ENCODE results near the gene ZNF408.
"Not testable (repeated sequence)": the region's sequence is repeated elsewhere in the genome, so short reads cannot be mapped to it uniquely, and the experiment has no call there.

Gene ZNF408

DNA sequence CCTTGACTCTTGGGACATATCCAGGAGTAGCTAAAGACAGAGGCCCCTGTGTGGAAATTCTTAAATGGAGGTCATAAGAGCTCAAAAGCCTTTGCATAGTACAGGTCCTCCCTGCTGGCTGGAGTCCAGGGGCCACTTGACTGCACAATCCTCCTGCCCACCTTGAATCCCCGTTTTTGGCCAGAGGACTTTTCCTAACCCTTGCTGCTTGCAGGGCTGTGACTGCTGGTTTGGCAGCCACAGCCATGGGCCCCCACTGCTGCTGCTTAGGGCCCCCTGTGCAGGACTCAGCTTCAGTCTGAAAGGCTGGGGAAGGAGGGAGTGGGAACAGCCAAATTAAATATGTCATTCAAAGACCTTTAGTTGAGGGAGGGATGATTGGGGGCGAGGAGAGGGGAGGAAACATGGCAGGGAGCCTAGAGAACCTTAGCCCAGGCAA, 33.8 kb upstream of the ZNF408 start:
- Histone ChIP-seq H3K9me3 (ENCODE audit: control insufficient read depth, insufficient read depth, low read length) (no peaks in the 10 kb centered on the region), H3K36me3 (ENCODE audit: control insufficient read depth, insufficient read depth, low read length) (peaks cover 90% of the 10 kb centered on the region), H3K9ac (ENCODE audit: low read depth, low read length) (no peak overlapping the region), H3K4me3 (ENCODE audit: low read depth, low read length) (no peak overlapping the region), H3K4me1 (ENCODE audit: control insufficient read depth, insufficient read depth, low read length) (no peaks in the 10 kb centered on the region), H3K27me3 (ENCODE audit: control insufficient read depth, insufficient read depth, low read length) (no peaks in the 10 kb centered on the region), H3K27ac (ENCODE audit: low read depth, low read length) (no peak overlapping the region)

DNA sequence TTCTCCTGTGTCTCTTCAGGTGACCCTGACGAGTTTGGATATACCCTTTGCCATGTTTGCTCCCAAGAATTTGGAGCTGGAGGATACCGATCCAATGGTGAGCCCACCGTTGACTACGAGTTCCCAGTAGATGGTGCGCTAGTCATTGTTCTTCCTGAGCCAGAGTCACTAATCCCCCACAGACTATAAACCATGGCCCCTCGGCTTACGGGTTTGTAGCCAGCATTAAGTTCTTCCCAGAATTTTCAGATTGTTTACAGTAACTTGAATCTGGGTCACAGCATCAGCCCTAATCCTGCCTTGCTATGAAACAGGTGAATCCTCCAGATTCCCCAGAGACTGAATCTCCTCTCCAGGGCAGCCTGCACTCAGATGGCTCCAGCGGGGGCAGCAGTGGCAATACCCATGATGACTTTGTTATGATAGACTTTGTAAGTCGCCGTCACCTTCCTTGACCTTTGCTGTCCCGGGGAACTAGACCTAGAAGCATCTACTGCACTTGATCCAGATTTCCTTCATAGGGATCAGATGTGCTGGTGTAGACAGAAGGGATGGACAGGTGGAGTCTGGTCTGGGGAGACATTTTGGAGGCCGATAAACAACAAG, 32.2 kb upstream of the ZNF408 start:
- Histone ChIP-seq H3K27me3 (ENCODE audit: control insufficient read depth, insufficient read depth, low read length) (no peaks in the 10 kb centered on the region), H3K36me3 (ENCODE audit: control insufficient read depth, insufficient read depth, low read length) (peaks cover 93% of the 10 kb centered on the region), H3K27ac (ENCODE audit: low read depth, low read length) (no peak overlapping the region), H3K9me3 (ENCODE audit: control insufficient read depth, insufficient read depth, low read length) (no peaks in the 10 kb centered on the region), H3K4me3 (ENCODE audit: low read depth, low read length) (no peak overlapping the region), H3K4me1 (ENCODE audit: control insufficient read depth, insufficient read depth, low read length) (no peaks in the 10 kb centered on the region), H3K9ac (ENCODE audit: low read depth, low read length) (no peak overlapping the region)

DNA sequence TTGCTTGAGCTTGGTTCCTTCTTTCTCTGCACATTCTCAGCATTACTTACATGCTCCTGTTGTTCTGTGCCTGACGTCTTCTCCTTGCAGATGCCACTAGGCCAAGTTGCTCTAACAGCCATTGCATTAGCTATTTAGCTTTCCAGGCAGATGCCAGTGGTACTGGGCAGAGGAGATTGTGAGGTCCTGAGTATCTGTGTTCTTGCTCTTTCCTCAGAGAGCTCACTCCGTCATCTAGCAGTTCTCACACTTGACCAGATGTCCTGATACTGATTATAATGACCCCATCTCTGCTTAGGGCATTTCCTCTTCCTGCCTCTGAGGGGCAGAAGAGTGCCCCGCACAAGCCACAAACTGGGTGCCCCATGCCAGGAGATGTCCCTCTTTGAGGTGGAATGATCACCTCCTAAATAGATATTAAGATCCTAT, 31.1 kb upstream of the ZNF408 start:
- Histone ChIP-seq H3K36me3 (ENCODE audit: control insufficient read depth, insufficient read depth, low read length) (peaks cover 86% of the 10 kb centered on the region), H3K4me3 (ENCODE audit: low read depth, low read length) (no peak overlapping the region), H3K9ac (ENCODE audit: low read depth, low read length) (no peak overlapping the region), H3K27me3 (ENCODE audit: control insufficient read depth, insufficient read depth, low read length) (no peaks in the 10 kb centered on the region), H3K9me3 (ENCODE audit: control insufficient read depth, insufficient read depth, low read length) (no peaks in the 10 kb centered on the region), H3K27ac (ENCODE audit: low read depth, low read length) (no peak overlapping the region), H3K4me1 (ENCODE audit: control insufficient read depth, insufficient read depth, low read length) (peaks cover 11% of the 10 kb centered on the region)

DNA sequence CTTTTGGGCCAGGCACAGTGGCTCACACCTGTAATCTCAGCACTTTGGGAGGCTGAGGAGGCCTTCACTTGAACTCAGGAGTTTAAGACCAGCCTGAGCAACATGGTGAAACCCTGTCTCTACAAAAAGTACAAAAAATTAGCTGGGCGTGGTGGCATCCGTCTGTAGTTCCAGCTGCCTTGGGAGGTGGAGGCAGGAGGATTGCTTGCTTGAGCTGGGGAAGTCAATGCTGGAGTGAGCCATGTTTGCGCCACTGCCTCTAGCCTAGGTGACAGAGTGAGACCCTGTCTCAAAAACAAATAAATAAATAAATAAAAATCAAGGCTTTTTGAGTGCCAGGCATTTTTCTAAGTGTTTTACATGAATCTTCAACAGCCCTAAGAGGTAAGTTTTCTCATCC, 30.3 kb upstream of the ZNF408 start:
- H3K4me3 ChIP-seq (ENCODE audit: low read depth, low read length); H3K9ac ChIP-seq (ENCODE audit: low read depth, low read length); H3K27me3 ChIP-seq (ENCODE audit: control insufficient read depth, insufficient read depth, low read length); H3K9me3 ChIP-seq (ENCODE audit: control insufficient read depth, insufficient read depth, low read length); H3K27ac ChIP-seq (ENCODE audit: low read depth, low read length): not testable (repeated sequence)
- H3K36me3 ChIP-seq (ENCODE audit: control insufficient read depth, insufficient read depth, low read length): peaks cover 78% of the 10 kb centered on the region
- peaks cover 17% of the 10 kb centered on the region for H3K4me1 ChIP-seq (ENCODE audit: control insufficient read depth, insufficient read depth, low read length)

DNA sequence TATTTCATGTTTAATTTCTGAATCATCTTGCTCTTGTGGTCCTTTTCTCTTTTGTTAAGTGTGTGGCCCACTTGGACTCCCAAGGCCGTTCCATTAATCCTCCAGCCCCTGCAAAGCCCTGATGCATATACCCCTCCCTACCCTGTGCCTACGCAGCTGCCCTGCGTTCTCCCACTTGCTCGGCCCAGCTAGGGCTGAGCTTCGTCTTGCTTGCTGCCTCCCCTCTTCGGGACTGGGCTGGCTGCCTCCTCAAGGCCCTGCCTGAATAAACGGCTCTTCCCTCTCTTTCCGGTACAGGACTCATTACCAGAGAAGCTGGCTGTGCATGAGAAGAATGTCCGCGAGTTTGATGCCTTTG, 28.9 kb upstream of the ZNF408 start:
- Histone ChIP-seq H3K9me3 (ENCODE audit: control insufficient read depth, insufficient read depth, low read length) (no peaks in the 10 kb centered on the region), H3K27ac (ENCODE audit: low read depth, low read length) (no peak overlapping the region), H3K27me3 (ENCODE audit: control insufficient read depth, insufficient read depth, low read length) (no peaks in the 10 kb centered on the region), H3K4me1 (ENCODE audit: control insufficient read depth, insufficient read depth, low read length) (peaks cover 20% of the 10 kb centered on the region), H3K4me3 (ENCODE audit: low read depth, low read length) (no peak overlapping the region), H3K9ac (ENCODE audit: low read depth, low read length) (no peak overlapping the region), H3K36me3 (ENCODE audit: control insufficient read depth, insufficient read depth, low read length) (peaks cover 67% of the 10 kb centered on the region)

DNA sequence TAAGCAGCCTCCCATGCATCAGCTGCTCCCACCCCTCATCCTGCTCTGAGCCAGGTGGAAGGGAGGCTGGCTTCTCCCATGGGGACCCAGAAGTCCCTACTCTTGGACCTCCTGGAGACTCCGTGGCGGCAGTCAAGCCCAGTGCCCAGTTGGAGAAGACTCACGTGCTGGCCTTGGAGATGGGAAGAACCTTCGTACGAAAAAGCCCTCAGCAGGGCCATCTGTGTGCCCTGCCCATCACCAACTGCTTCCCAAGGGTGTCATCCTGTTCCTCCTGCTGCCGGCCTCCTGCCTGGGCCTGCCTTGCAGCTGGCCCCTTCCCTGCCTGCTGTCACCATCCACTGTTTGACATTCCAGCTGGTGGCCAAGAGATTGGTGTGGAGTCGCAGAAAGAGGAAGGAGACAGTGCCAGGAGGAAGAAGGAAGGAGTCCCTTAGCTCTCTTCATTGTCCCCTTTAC, 28.4 kb upstream of the ZNF408 start:
- H3K36me3 ChIP-seq (ENCODE audit: control insufficient read depth, insufficient read depth, low read length): peaks cover 62% of the 10 kb centered on the region
- H3K27me3 ChIP-seq (ENCODE audit: control insufficient read depth, insufficient read depth, low read length): no peaks in the 10 kb centered on the region
- no peak overlapping the region for H3K4me3 ChIP-seq (ENCODE audit: low read depth, low read length)
- H3K9me3 ChIP-seq (ENCODE audit: control insufficient read depth, insufficient read depth, low read length): no peaks in the 10 kb centered on the region
- H3K9ac ChIP-seq (ENCODE audit: low read depth, low read length): no peak overlapping the region
- no peak overlapping the region for H3K27ac ChIP-seq (ENCODE audit: low read depth, low read length)
- H3K4me1 ChIP-seq (ENCODE audit: control insufficient read depth, insufficient read depth, low read length): peaks cover 20% of the 10 kb centered on the region

DNA sequence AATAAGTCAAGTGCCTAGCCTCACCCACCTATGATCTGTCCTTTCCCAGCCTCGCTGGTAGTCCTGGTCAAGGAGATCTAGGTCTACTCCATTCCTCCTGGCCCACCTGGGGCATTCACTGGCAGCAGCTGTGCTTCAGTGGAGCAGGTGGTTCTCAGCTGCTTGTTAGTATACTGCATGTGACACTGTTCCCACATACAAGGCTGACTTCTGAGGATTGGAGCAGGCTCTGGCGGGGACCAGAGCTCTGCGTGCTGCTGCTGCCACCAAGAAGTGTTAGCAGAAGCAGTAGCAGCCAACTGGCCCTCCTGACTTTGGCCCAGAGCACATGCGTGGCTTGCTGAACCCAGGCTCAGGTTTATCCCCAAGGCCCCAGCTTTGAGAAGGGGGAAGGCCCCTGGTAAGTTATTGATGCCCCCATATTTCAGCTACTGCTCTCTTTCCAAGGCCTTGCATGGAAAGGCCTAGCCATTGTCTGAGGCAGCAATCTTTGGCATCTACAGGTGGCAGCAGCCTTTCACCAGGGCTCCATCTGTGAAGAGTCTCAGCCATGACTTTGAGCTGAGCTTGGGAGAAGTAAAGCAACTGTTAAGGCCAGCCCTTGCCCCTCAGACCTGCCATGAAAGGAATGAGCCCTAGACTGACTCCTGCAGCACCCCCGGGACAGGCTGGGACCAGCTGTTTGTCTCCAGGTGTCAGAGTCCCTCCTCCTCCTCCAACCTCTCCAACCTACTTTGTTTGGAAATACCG, 26.9 kb upstream of the ZNF408 start:
- no peak overlapping the region for H3K4me3 ChIP-seq (ENCODE audit: low read depth, low read length)
- peak overlapping the region; percentile 76 for H3K27ac ChIP-seq (ENCODE audit: low read depth, low read length)
- no peak overlapping the region for H3K9ac ChIP-seq (ENCODE audit: low read depth, low read length)
- peaks cover 57% of the 10 kb centered on the region for H3K36me3 ChIP-seq (ENCODE audit: control insufficient read depth, insufficient read depth, low read length)
- H3K27me3 ChIP-seq (ENCODE audit: control insufficient read depth, insufficient read depth, low read length): no peaks in the 10 kb centered on the region
- H3K4me1 ChIP-seq (ENCODE audit: control insufficient read depth, insufficient read depth, low read length): peaks cover 20% of the 10 kb centered on the region
- H3K9me3 ChIP-seq (ENCODE audit: control insufficient read depth, insufficient read depth, low read length): no peaks in the 10 kb centered on the region

DNA sequence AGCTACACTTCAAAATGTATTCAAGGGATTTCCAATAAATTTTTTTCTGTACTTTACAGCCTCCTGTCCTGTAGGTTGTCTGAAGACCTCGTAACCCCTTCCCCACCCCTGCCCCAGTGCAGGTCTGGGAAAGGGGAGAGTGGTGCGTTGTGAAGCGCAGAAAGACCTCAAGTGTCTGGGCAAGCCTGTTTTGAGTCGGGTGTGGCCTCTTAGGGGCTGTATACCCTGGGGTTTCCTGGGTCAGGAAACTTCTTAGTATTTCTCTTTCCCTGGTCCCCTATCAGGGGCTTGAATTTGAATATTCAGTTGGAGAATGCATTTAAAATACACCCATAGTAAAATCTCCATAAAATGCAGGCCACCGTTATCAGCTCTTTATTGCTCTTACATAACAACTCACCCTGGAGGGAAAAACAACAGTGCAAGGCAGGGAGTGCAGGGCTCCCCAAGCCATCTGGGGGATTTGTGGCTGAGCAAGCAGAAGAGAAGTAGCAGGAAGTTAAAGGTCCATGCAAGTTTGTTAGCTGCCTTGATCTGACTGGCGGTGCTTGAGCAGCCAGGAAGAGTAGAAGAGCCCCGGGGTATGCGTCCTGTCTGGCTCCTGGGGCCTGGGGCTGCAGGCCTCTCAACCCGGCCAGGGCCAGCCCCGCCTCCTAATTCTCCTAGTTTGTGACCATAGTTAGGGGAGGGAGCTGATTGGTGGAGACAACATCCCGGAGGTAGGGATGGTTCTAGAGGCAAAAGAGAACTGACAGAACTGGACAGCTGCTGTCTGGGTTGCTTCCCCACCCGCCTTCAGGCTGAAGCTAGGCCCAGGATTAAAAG, 26.2 kb upstream of the ZNF408 start:
- Histone ChIP-seq H3K4me3 (ENCODE audit: low read depth, low read length) (no peak overlapping the region), H3K9ac (ENCODE audit: low read depth, low read length) (peak overlapping the region; percentile 11; the same call in 1 of the 2 replicates)

DNA sequence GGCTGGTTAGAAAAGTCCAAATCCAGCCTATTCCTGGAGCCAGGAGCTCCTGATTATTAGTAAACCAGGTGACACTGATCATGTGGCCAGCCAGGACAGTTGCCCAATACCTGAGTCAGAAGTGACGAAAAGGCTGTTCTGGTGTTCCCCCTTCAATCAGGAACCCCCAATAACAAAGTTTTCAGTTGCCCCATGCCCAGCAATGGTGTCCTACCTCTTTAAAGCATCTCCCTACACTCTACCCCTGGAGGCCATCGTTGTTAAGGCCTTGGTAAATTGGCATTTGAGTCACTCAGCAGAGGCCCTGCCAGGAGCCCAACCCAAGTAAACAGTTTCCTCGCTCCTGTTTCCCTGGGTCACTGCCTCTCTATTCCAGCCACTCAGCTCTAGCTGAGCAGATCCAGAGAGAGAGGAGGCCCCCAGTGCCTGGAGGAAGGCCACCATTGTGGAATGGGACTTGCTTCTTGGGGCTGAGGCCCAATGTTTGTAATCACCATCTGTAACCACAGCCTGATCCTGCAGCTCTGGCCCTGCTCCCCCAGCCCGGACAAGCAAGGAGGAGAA, 25.5 kb upstream of the ZNF408 start:
- peak overlapping the region; percentile 76 for H3K27ac ChIP-seq (ENCODE audit: low read depth, low read length)
- peak overlapping the region; percentile 11; the same call in 1 of the 2 replicates for H3K9ac ChIP-seq (ENCODE audit: low read depth, low read length)
- H3K4me1 ChIP-seq (ENCODE audit: control insufficient read depth, insufficient read depth, low read length): peaks cover 20% of the 10 kb centered on the region

More for the DNA sequence above, 26.2 kb upstream of the ZNF408 start:
- peak overlapping the region; percentile 76 for H3K27ac ChIP-seq (ENCODE audit: low read depth, low read length)
- no peaks in the 10 kb centered on the region for H3K9me3 ChIP-seq (ENCODE audit: control insufficient read depth, insufficient read depth, low read length)
- H3K4me1 ChIP-seq (ENCODE audit: control insufficient read depth, insufficient read depth, low read length): peaks cover 20% of the 10 kb centered on the region
- no peaks in the 10 kb centered on the region for H3K27me3 ChIP-seq (ENCODE audit: control insufficient read depth, insufficient read depth, low read length)
- H3K36me3 ChIP-seq (ENCODE audit: control insufficient read depth, insufficient read depth, low read length): peaks cover 57% of the 10 kb centered on the region

DNA sequence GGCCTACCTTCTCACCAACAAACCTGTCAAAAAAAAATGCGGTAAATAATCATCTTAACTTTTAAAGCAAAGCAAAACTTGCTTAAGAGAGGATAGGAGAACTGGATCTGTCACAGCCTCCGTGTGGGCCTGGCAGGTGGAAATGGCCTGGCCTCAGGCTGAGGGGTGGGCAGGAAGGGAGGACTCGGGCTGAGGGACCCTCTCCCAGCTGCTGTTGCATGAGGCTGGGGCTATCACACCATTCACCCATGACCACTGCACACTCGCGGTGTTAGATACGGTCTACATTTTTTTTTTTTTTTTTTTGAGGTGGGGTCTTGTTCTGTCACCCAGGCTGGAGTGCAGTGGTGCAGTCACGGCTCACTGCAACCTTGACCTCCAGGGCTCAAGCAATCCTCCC, 24.9 kb upstream of the ZNF408 start:
- Histone ChIP-seq H3K4me3 (ENCODE audit: low read depth, low read length) (no peak overlapping the region), H3K4me1 (ENCODE audit: control insufficient read depth, insufficient read depth, low read length) (peaks cover 20% of the 10 kb centered on the region), H3K9ac (ENCODE audit: low read depth, low read length) (no peak overlapping the region), H3K27ac (ENCODE audit: low read depth, low read length) (no peak overlapping the region), H3K9me3 (ENCODE audit: control insufficient read depth, insufficient read depth, low read length) (no peaks in the 10 kb centered on the region), H3K27me3 (ENCODE audit: control insufficient read depth, insufficient read depth, low read length) (no peaks in the 10 kb centered on the region), H3K36me3 (ENCODE audit: control insufficient read depth, insufficient read depth, low read length) (peaks cover 57% of the 10 kb centered on the region)

More for the DNA sequence above, 25.5 kb upstream of the ZNF408 start:
- Histone ChIP-seq H3K27me3 (ENCODE audit: control insufficient read depth, insufficient read depth, low read length) (no peaks in the 10 kb centered on the region), H3K9me3 (ENCODE audit: control insufficient read depth, insufficient read depth, low read length) (no peaks in the 10 kb centered on the region), H3K36me3 (ENCODE audit: control insufficient read depth, insufficient read depth, low read length) (peaks cover 59% of the 10 kb centered on the region), H3K4me3 (ENCODE audit: low read depth, low read length) (no peak overlapping the region)

Measured in HUES48 (cell line).